ENCODE measurements around the gene LIMK2.
A peak's percentile ranks its signal among the peaks of the same experiment; 100 is the strongest.

DNA sequence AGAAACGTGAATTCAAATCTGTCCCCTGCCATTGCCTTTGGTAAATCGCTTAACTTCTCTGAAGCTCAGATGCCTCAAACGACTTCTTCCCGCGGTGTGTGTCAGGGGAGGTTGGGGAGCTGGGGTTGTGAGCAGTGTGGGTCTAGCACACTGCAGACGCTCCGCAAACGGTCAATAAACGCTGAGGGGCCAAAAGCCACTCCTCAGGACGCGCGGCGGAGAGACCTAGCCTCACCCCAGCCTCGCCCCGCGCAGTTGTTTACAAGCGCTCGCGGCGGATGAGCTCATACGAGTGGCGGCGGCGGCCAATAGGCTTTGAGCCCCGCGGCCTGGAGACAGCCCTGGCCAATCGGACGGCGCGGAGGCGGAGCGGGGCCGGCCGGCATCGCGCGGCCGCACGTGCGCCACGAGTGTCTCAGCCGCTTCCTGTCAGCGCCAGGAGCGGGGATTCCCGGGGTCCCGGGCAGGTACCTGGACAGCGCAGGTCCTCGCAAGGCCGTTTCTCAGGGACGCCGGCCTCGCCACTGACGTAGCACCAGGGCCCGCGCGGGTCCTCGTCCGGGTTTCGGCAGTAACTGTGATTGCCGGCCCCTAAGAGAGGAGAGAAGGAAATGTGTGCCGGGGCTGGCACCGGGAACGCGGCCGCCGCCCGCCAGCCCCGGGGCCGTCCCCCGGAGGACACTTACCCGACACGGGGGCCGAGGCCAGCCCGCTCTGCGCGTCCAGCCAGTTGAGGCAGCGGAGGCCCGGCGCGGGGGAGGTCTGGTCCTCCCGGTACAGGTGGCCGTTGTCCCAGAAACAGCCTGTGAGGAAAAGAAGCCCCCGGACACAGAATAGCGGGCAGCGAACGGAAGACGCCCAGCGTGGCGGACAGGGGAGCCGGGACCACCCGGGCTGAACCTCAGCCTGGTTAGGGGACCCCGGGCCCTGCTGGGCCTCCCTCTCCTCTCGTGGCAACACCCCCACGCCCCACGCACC lies 78.7 kb downstream of the LIMK2 start:
- TF ChIP-seq, protein P1, sequence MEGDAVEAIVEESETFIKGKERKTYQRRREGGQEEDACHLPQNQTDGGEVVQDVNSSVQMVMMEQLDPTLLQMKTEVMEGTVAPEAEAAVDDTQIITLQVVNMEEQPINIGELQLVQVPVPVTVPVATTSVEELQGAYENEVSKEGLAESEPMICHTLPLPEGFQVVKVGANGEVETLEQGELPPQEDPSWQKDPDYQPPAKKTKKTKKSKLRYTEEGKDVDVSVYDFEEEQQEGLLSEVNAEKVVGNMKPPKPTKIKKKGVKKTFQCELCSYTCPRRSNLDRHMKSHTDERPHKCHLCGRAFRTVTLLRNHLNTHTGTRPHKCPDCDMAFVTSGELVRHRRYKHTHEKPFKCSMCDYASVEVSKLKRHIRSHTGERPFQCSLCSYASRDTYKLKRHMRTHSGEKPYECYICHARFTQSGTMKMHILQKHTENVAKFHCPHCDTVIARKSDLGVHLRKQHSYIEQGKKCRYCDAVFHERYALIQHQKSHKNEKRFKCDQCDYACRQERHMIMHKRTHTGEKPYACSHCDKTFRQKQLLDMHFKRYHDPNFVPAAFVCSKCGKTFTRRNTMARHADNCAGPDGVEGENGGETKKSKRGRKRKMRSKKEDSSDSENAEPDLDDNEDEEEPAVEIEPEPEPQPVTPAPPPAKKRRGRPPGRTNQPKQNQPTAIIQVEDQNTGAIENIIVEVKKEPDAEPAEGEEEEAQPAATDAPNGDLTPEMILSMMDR (IDR thresholded peaks at IDR 0.05 in 4 of 5, conservative IDR thresholded peaks at IDR 0.05 in 1 of 5) = peak in 1 of 5 experiments; percentile 8
- peak; percentile 98 to 100 for TF ChIP-seq POLR2A (IDR thresholded peaks at IDR 0.05)
